Activated CD8-positive, alpha-beta memory T cell treated with anti-CD3 and anti-CD28 coated beads, Interleukin-2, amount 50 U/mL, for 24 hours (primary cell): Measurements from ENCODE around the gene MIER2.

Experiments
- DNase-seq: peaks from one replicate; pipeline ENCODE4 v3.0.0-alpha.2; 2020; ENCODE audit errors: extremely low read depth

Gene MIER2

DNA sequence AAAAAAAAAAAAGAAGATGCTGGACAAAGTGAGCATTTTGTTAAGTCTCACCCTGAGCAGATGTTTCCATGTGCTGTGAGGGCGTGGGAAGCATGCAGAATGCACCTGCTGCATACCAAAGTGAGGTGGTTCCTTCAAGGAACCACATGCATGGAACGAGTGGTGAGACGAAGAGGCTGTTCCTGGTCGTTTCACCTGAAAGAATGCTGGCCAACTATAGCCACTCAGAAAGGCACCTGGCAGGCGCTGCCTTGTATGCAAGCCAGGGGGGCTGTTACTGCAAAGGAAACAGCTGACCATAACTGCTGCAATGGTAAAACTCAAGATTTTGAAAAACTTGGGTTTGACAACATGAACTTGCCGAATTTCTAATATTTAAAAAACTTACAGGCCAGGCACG, 14.7 kb downstream of the MIER2 start:
- DNase-seq, result no peak

DNA sequence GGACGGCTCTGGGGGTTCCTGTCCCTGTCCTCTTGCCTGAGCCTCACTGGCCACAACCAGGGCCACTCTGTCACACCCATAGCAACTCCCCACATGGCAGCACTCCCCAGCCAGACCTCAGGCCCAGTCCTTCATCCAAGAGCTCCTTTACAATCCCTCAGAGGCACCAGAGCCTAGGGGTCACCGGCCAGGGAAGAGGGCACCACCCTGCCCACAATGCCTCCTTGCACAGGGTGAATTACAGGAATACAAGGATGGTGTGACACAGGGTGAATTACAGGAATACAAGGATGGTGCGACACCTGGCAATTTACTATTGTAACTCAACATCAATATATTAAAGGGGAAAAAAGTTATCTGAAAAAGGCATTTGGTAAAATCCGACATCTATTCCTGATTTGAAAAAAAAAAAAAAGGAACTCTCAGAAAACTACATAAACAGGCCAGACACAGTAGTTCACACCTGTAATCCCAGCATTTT, 16.5 kb downstream of the MIER2 start:
- DNase-seq, result no peak

DNA sequence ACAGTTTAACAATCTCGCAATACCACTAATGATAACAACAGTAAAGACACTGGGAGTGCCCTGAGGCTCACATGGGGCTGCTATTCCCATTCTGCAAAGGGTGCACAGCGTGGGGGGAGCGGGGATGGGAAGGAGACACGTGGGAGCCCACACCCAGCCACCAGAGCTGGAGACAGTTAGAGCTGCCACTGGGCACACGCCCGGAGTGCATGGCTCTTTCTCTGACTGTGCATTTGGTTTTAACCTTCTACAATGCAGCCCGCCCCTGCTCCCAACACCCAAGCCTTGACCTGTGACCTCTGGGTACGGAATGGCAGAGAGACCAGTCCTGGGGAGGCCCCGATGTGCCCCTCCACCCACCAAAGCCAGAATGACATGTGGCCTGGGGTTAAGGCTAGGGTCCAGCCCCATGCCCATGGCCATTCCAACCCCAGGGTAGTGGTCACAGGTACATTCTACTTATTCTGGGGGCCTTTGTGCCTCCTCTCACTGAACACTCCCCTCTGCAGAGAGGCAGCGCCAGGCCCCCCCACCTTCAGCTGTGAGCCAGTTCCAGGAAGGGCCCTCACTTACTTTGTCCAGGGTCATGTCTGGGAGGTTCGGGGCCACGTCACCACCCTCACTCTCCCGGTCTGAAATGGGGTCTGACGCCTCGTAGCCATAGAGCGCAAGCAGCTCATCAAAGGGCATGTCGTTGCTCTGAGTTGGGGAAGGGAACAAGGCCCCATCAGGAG, 17.1 kb downstream of the MIER2 start:
- DNase-seq, result no peak

DNA sequence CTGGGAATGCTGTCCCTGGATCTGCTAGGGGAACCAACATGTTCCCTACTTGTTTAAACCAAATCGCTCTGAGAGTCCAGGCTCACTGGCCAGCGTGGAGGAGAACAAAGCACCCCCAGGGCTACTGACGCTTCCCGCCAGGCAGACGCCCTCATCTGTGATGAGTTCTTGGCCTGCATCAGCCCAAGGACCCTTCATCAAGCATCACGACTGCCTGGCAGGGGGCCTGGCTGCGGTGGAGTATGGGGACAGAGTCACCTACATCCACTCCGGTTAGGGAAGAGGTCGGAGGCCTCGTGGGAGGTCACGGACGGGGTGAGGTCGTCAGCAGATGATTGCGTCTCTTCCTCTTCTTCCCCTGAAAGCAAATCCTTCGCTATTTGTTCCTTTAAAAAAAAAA, 17.7 kb downstream of the MIER2 start:
- DNase-seq, result no peak

DNA sequence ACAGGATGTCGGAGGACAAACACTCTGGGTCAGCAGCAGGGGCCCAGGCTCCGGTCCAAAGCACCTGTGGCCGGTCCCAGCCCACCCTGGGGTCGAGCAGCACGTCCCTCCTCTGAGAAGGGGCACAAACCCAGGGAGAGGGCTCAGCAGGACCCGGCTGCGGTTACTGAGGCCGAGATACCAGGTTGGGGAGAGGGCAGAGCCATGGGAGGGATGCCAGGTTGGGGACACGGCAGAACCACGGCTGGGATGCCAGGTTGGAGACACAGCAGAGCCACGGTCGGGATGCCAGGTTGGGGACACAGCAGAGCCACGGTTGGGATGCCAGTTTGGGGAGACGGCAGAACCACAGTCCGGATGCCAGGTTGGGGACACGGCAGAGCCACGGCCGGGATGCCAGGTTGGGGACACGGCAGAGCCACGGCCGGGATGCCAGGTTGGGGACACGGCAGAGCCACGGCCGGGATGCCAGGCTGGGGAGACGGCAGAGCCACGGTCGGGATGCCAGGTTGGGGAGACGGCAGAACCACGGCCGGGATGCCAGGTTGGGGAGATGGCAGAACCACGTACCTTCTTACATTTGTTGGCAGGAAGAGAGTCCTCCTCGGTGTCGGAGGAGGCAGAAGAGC, 18.5 kb downstream of the MIER2 start:
- no peak for DNase-seq

DNA sequence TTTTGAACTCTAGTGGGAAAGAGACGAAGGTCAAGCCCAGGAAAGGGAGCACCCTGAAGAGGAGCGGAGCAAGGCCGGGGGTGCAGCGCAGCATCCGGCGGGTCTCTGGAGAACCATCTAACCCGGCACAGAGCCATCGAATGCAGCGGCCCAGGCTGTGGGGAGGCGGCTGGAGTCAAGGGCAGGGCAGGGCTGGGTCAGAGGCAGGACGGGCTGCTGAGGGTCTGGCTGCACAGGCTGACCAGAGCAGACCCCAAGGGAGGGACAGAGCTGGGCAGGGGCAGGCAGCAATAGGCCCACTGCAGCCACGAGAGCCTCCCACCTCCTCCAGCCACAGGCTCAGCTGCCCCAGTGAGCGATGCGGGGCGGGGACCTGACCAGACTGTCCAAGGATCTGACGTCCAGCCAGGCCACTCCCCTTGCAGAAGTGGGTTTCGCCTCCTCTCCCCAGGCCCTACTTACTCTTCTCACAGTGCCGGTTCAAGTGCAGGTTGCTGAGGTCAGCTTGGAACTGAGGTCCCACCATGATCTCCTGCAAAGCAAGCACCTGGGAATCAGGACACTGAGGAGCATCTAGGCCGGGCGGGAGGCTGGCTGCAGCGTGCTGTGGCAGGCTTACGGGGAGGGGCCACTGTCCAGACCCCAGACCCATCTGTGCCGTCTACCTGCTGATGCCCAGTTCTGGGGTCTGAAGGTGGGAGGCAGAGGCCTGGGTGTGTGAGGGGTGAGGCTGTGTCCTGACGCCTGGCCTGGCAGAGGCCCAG, 19.2 kb downstream of the MIER2 start:
- DNase-seq, result no peak

DNA sequence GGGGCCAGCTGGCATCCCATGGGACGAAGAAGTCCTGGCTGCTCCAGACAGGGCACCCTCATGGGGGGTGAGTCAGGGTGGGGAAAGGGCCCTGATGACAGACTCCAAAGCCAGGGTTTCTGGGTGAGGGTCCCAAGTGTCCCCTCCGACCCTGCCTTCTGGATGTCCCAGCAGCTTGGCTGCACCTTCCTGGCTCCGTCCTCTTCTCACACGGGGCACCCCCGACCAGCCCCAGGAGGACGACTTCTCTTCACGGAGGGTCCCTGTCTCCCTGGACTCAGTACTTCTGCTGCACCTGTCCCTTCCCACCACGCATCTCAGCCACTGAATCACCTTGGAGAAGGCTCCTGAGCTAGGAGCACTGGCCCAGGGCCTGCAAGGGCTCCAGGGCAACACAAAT, 19.9 kb downstream of the MIER2 start:
- DNase-seq, result no peak

DNA sequence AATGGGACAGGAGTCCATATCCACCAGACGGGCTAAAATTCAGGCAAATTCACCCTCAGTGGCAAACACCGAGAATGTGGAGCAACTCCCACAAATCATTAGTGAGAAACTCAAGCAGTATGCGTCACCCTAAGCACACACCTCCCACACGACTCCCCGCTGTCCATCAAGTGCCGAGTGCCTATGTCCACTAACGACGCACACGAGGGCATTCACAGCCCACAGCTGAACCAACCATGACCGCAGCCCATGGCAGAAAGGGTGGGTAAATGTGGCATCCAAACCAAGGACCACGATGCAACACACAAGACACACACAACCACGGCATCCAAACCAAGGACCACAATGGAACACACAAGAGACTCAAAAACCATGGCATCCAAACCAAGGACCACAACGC, 22.0 kb downstream of the MIER2 start:
- DNase-seq, result no peak

DNA sequence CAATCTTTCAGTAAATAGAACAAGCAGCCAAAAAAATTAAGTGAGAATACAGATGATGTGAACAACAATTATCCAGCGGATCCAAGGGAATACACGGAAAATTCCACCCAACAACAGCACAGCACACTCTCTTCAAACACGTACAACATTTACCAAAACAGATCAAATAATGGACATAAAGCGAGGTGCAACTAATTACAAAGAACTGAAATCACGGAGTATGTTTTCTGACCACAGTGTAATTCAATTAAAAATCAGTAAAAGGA, 26.2 kb downstream of the MIER2 start:
- no peak for DNase-seq

DNA sequence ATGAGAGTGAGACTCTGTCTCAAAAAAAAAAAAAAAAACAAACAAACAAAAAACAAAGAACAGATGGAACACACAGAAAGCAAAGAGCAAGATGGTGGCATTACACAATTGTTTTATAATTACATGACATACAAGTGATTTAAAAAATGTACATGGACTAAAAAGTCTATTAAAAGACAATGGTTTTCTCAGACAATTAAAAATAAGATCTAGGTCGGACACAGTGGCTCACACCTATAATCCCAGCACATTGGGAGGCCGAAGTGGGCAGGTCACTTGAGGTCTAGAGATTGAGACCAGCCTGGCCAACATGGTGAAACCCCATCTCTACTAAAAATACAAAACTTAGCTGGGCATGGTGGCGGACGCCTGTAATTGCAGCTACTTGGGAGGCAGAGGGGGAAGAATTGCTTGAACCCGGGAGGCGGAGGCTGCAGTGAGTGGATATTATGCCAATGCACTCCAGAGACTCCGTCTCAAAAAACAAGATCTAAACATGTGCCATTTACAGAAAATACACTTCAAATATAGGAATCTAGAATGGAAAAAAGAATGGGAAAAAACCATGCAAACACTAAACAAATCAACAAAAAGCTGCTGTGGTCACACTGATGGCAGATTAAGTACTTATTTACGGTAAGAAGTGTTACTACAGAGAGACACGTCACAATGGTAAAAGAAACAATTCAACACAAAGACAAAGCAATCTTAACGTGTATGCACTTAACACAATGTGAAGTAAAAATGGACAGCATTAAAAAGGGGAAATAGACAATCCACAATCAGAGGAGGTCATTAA, 26.7 kb downstream of the MIER2 start:
- no peak for DNase-seq

DNA sequence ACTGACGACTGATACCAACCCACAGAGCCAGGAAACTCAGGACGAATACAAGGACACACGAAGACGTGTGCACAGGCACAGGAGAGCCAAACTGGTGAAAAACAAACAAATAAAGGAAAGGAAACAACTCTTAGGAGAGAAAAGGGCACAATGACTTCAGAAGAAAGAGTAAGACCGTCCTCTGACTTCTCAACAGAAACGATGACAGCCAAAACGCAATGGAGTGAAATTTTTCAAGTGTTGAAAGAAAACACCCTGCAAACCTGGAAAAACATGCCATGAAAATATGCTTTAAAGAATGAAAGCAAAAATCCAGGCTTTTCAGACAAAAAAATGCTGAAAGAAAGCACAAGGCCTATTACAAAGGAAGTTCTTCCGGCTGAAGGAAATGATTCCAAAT, 28.8 kb downstream of the MIER2 start:
- no peak for DNase-seq

DNA sequence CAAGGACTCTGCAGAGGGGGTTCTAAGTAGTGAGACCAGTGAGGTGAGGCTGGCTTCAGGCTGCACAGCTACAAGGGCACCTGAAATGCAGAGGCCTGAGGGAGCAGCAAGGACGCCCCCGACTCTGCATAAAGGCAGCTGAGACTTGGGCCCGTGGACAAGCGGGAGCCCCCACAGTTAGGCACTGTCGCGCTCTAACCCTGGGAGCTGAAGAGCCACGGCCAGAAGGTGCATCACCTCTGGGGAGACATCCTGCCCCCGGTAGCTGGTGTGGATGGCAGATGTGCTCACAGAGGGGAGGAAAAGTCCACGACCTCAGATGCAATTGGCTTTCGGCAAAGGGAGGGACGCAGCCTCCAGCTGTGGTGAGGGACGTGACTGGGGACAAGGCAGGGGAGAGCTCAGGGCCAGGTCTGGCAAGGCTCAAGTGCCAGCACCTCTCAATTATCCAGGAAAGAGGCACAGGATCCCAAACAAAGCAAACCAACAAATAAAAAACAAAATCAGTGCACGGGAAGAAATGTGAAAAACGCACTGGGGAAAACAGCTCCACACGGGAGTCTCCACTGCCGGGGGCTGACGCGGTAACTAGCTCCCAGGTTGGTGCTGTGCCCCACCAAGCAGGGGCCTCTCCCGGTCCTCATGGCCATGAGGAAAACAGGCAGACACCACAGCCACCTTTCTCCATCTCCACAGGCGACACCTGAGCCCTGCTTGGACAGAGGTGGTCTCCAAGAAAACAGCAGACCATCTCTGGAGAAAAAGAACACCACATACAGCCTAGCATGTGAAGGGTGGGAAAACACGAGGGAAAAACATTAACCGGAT, 30.4 kb downstream of the MIER2 start:
- no peak for DNase-seq

DNA sequence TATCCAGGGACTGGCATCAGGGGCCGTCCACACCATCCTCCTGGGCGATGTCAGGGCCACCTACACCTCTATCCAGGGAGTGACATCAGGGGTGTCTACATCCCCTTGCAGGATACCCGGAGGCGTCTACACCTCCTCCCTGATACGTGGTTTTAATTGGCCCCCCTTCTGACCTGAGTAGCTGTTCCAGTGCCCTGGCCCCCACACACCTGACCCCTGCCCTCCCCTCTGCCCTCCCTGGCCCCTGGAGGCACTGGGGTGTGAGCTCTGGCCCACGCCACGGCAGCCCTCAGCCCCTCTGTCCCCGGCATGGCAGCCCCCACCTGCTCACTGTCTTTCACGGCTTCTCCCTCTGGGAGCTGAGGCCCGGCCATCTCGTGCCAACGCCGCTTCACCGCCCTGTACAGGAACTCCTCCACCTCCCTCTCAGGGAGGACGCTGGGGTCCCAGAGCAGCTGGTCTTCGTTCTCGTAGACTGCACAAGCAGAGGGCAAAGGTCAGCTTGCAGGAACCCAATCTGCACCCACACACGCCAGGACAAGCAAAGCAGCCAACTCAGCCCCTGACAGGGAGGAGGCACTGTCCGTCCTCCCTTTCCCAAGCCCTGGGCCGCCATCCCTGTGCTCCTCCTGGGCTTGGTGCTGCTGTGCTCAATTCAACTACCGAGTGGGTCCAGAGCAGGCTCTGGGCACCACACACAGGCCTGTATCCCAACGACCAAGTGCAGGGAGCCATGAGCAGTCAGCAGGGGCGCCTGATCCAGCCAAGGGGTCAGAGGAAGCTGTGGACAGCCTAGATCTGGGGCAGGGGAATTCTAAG, 31.2 kb downstream of the MIER2 start:
- DNase-seq, result no peak

DNA sequence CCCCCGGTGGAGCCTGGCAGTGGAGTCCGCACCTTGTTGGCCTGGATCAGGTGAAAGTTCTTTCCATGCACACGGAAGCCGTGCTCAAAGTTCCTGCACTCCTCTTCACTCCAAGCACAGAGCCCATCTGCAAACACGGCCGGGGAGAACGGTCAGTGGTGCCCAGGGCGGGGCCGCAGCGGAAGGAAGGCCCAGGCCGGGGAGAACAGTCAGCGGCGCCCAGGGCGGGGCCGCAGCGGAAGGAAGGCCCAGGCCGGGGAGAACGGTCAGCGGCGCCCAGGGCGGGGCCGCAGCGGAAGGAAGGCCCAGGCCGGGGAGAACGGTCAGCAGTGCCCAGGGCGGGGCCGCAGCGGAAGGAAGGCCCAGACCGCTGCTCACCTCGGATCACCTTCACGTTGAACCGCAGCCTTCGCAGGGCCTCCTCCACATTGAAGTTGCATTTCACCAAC, 32.8 kb downstream of the MIER2 start:
- DNase-seq, result no peak

DNA sequence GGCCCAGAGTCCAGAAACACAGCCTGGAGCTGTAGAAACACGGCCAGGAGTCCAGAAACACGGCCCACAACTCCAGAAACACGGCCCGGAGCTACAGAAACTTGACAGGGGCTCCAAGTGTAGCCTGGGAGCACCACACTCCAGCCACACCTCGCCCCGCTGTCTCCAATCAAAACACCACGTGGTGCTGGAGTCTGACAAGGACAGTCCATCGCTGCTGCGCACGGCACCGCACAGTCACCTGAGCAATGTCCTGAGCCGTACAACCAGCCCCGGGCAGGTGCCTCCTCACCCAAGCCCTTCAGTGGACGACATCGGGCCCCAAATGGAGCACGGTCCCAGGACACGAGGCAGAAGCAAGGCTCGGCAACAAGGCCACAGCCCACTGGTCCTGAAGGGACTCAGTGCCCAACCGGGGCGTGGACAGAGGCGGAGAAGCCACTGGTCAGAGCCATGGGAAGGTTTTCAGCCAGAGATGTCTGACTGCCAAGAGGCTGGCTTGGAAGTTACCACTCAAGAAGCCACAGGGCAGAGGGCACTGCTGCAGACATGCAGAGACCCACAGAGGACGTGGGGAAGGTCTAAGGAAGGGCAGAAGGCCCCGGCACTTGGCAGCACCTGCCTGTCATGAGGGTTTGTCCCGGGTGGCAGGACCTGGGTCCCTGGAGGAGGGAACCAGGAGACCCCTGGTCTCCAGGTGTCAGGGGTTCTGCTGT, 33.7 kb downstream of the MIER2 start:
- no peak for DNase-seq

DNA sequence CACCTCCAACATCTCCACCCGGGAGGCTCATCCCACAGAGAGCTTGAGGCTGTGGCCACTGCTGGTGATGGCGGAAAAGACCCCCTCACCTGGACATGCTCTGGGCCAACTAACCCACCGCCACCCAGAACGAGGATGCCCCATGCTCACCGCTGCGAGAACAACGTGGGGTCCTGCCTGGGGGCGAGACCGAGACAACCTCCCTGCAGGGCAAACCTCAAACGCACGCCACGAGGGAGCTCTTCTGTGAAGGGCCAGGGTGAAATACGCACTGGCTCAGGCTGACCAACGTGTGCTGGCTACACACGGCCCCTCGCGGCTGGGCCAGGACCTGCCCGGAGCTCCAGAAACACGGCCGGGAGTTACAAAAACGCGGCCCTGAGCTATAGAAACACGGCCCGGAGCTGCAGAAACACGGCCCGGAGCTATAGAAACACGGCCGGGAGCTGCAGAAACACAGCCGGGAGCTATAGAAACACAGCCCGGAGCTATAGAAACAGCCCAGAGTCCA, 34.4 kb downstream of the MIER2 start:
- DNase-seq, result no peak

DNA sequence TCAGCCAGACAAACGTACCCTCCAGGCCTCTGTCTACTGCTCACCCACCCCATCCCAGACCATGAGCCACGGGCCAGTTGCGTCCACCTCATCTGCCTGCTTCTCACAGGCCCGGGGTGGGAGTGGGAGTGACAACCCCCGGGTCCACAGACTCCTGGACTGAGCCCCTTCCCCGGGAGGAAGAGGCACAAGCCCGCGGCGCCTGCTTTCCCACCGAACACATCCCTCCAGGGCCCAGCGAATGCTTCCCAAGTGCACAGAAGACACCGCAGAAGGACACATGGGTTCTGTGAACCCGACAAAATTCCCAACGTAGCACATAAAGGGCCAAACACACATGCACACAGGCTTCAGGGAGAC, 35.4 kb downstream of the MIER2 start:
- no peak for DNase-seq

DNA sequence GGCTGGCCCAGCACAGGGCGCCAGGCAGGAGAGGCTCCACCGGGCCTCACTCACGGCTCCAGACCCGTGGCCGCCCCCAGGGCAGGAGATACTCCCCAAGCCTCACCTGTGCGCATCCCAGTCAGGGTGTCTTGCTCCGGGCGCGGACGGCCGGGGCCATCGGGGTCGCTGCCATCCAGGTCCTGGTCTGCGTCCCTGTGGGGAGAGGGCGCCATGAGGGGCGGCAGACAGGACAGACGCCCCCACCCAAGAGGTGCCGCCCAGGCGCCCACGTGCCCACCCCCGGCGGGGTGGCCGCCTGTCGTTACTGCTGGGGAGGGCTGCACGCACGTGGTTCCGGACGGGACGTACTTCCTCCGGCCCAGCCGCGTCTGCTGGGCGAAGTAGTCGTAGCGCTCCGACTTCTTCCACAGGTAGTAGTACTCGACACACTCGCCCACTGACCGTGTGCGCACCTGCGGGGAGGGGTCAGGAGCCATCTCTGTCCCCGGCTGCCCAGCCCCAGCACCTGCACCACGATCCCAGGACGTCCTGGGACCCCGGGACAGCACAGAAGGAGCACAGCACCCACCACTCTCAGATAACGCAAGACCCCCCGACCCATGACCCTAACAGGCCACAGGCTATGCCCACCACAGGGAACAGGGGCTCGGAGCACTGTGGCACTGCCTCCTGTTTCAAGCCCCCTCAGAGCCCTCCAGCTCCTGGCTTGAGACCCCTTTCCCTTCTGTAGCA, 36.0 kb downstream of the MIER2 start:
- DNase-seq, result no peak

DNA sequence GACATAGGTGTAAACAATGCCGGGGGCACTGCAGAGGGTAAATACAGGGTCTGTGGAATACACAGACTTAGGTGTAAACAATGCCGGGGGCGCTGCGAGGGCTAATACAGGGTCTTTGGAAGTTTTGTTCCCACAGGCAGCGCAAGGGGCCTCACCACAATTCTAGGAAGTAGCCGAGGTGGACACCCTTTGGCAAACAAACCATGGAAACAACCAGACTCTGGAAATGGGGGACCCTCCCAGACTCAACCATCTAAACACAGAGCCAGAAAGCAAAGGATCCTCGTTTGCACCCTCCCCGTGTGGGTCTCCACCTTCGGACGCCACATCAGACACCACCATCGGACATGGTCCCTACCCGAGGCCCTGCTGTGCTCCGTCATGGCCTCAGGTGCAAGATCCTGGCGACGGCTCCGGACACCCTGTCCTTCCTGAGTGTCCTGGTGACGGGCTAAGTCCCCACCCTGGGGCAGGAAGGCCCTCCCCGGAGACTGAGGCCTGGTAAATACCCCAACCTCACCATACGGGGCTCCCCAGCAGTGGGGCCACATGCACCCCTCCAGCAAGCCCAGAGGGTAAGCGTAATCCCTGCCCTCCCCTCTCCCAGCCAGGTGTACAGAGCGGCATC, 36.7 kb downstream of the MIER2 start:
- no peak for DNase-seq
